Measurements from ENCODE around the gene EML1.

Gene EML1

GRCh38 chr14:99824776-99825175, 31.6 kb downstream of the EML1 start:
- no peak for ATAC-seq (replicated peaks)
- no peaks in the 10 kb centered on the region for H3K36me3 Mint-ChIP-seq
- peaks cover 0 to 4% of the 10 kb centered on the region in 2 donors for H3K4me1 Mint-ChIP-seq
- DNase-seq, result no peak
- H3K4me3 Mint-ChIP-seq, result no peak overlapping the region
- H3K27me3 Mint-ChIP-seq, result peaks cover 34 to 52% of the 10 kb centered on the region in 2 donors
- no peak overlapping the region for H3K27ac Mint-ChIP-seq
- H3K9me3 Mint-ChIP-seq, result peaks cover 0 to 2% of the 10 kb centered on the region in 2 donors

- Mint-ChIP-seq H3K9me3 (peaks cover 0 to 3% of the 10 kb centered on the region in 2 donors), H3K27me3 (peaks cover 39 to 46% of the 10 kb centered on the region in 2 donors), H3K27ac (no peak overlapping the region), H3K4me3 (no peak overlapping the region), H3K4me1 (no peaks in the 10 kb centered on the region), H3K36me3 (no peaks in the 10 kb centered on the region)
- DNase-seq, result no peak
- ATAC-seq (replicated peaks), result no peak
Measured at GRCh38 chr14:99829450-99829849, 36.2 kb downstream of the EML1 start.

GRCh38 chr14:99831303-99831702, 38.1 kb downstream of the EML1 start:
- no peak overlapping the region for H3K4me3 Mint-ChIP-seq
- H3K27ac Mint-ChIP-seq, result no peak overlapping the region
- H3K27me3 Mint-ChIP-seq, result peaks cover 44 to 47% of the 10 kb centered on the region in 2 donors
- H3K36me3 Mint-ChIP-seq, result no peaks in the 10 kb centered on the region
- DNase-seq, result no peak
- no peak for ATAC-seq (replicated peaks)
- H3K9me3 Mint-ChIP-seq, result peaks cover 0 to 2% of the 10 kb centered on the region in 2 donors
- no peaks in the 10 kb centered on the region for H3K4me1 Mint-ChIP-seq

GRCh38 chr14:99831903-99832685, 38.9 kb downstream of the EML1 start:
- H3K4me1 Mint-ChIP-seq, result no peaks in the 10 kb centered on the region
- peaks cover 0 to 2% of the 10 kb centered on the region in 2 donors for H3K9me3 Mint-ChIP-seq
- no peaks in the 10 kb centered on the region for H3K36me3 Mint-ChIP-seq
- DNase-seq (no peak), ATAC-seq (replicated peaks) (no peak)
- no peak overlapping the region for H3K4me3 Mint-ChIP-seq
- peaks cover 46 to 55% of the 10 kb centered on the region in 2 donors for H3K27me3 Mint-ChIP-seq
- no peak overlapping the region for H3K27ac Mint-ChIP-seq

- Mint-ChIP-seq H3K27me3 (peaks cover 31 to 52% of the 10 kb centered on the region in 2 donors), H3K4me3 (no peak overlapping the region), H3K27ac (no peak overlapping the region), H3K9me3 (no peaks in the 10 kb centered on the region), H3K36me3 (no peaks in the 10 kb centered on the region), H3K4me1 (no peaks in the 10 kb centered on the region)
- ATAC-seq (replicated peaks) (no peak), DNase-seq (no peak)
Measured at GRCh38 chr14:99837822-99838221, 44.6 kb downstream of the EML1 start.

GRCh38 chr14:99838639-99839134, 45.5 kb downstream of the EML1 start:
- DNase-seq (no peak), ATAC-seq (replicated peaks) (no peak)
- Mint-ChIP-seq H3K4me3 (no peak overlapping the region), H3K9me3 (no peaks in the 10 kb centered on the region), H3K27me3 (peaks cover 31 to 53% of the 10 kb centered on the region in 2 donors), H3K4me1 (no peaks in the 10 kb centered on the region), H3K27ac (no peak overlapping the region), H3K36me3 (no peaks in the 10 kb centered on the region)

GRCh38 chr14:99839696-99840095, 46.5 kb downstream of the EML1 start:
- H3K9me3 Mint-ChIP-seq, result no peaks in the 10 kb centered on the region
- no peak overlapping the region for H3K27ac Mint-ChIP-seq
- H3K4me3 Mint-ChIP-seq, result no peak overlapping the region
- H3K4me1 Mint-ChIP-seq, result no peaks in the 10 kb centered on the region
- H3K36me3 Mint-ChIP-seq, result no peaks in the 10 kb centered on the region
- no peak for ATAC-seq (replicated peaks)
- peaks cover 31 to 56% of the 10 kb centered on the region in 2 donors for H3K27me3 Mint-ChIP-seq
- DNase-seq, result no peak

GRCh38 chr14:99840265-99840664, 47.1 kb downstream of the EML1 start:
- DNase-seq, result no peak
- H3K4me1 Mint-ChIP-seq, result no peaks in the 10 kb centered on the region
- peaks cover 33 to 54% of the 10 kb centered on the region in 2 donors for H3K27me3 Mint-ChIP-seq
- no peak overlapping the region for H3K4me3 Mint-ChIP-seq
- no peaks in the 10 kb centered on the region for H3K9me3 Mint-ChIP-seq
- H3K36me3 Mint-ChIP-seq, result no peaks in the 10 kb centered on the region
- no peak for ATAC-seq (replicated peaks)
- no peak overlapping the region for H3K27ac Mint-ChIP-seq

- Mint-ChIP-seq H3K27ac (no peak overlapping the region), H3K9me3 (no peaks in the 10 kb centered on the region), H3K27me3 (peaks cover 29 to 48% of the 10 kb centered on the region in 2 donors), H3K4me1 (no peaks in the 10 kb centered on the region), H3K36me3 (no peaks in the 10 kb centered on the region), H3K4me3 (no peak overlapping the region)
- DNase-seq (no peak), ATAC-seq (replicated peaks) (no peak)
Measured at GRCh38 chr14:99840774-99841305, 47.6 kb downstream of the EML1 start.

GRCh38 chr14:99841436-99842071, 48.3 kb downstream of the EML1 start:
- ATAC-seq (replicated peaks), result no peak
- H3K4me1 Mint-ChIP-seq, result no peaks in the 10 kb centered on the region
- H3K27me3 Mint-ChIP-seq, result peaks cover 24 to 44% of the 10 kb centered on the region in 2 donors
- no peak overlapping the region for H3K27ac Mint-ChIP-seq
- H3K9me3 Mint-ChIP-seq, result no peaks in the 10 kb centered on the region
- no peaks in the 10 kb centered on the region for H3K36me3 Mint-ChIP-seq
- H3K4me3 Mint-ChIP-seq, result no peak overlapping the region
- no peak for DNase-seq

- peaks cover 2 to 4% of the 10 kb centered on the region in 2 donors for H3K9me3 Mint-ChIP-seq
- ATAC-seq (replicated peaks) (no peak), DNase-seq (no peak)
- peaks cover 20 to 38% of the 10 kb centered on the region in 2 donors for H3K27me3 Mint-ChIP-seq
- no peak overlapping the region for H3K4me3 Mint-ChIP-seq
- no peaks in the 10 kb centered on the region for H3K4me1 Mint-ChIP-seq
- no peak overlapping the region for H3K27ac Mint-ChIP-seq
- H3K36me3 Mint-ChIP-seq, result peaks cover 0 to 2% of the 10 kb centered on the region in 2 donors
Measured at GRCh38 chr14:99842141-99842540, 48.9 kb downstream of the EML1 start.

GRCh38 chr14:99846808-99847207, 53.6 kb downstream of the EML1 start:
- no peak for ATAC-seq (replicated peaks)
- Mint-ChIP-seq H3K27ac (no peak overlapping the region), H3K9me3 (peaks cover 5 to 6% of the 10 kb centered on the region in 2 donors), H3K4me1 (no peaks in the 10 kb centered on the region), H3K4me3 (no peak overlapping the region), H3K36me3 (peaks cover 0 to 6% of the 10 kb centered on the region in 2 donors), H3K27me3 (peaks cover 22 to 29% of the 10 kb centered on the region in 2 donors)
- no peak for DNase-seq

- Mint-ChIP-seq H3K9me3 (peaks cover 5 to 6% of the 10 kb centered on the region in 2 donors), H3K27me3 (peaks cover 31 to 33% of the 10 kb centered on the region in 2 donors), H3K4me1 (no peaks in the 10 kb centered on the region), H3K27ac (no peak overlapping the region), H3K36me3 (peaks cover 0 to 6% of the 10 kb centered on the region in 2 donors), H3K4me3 (no peak overlapping the region)
- DNase-seq (no peak), ATAC-seq (replicated peaks) (no peak)
Measured at GRCh38 chr14:99850709-99851108, 57.5 kb downstream of the EML1 start.

- Mint-ChIP-seq H3K4me1 (no peaks in the 10 kb centered on the region), H3K27ac (no peak overlapping the region), H3K36me3 (peaks cover 0 to 3% of the 10 kb centered on the region in 2 donors), H3K9me3 (peaks cover 0 to 4% of the 10 kb centered on the region in 2 donors), H3K27me3 (peaks cover 34 to 42% of the 10 kb centered on the region in 2 donors), H3K4me3 (no peak overlapping the region)
- ATAC-seq (replicated peaks), result no peak
- no peak for DNase-seq
Measured at GRCh38 chr14:99852578-99852977, 59.4 kb downstream of the EML1 start.

Data from stimulated activated naive B cell treated with anti-CD40 and anti-IgM and Interleukin-4, amounts not matched to agents 10 μg/mL and 1 μg/mL and 100 μg/mL, for 72 hours (primary cell).